ENCODE results near the gene SASH3. TPM values are rescaled to one million over a fixed set of nuclear protein-coding genes. Genes with fewer than 3 reads are reported as not detected.

SASH3 gene
- total and polyA plus RNA-seq, 4 donors, result 12.0 to 90.1 (median 32.6) TPM

DNA sequence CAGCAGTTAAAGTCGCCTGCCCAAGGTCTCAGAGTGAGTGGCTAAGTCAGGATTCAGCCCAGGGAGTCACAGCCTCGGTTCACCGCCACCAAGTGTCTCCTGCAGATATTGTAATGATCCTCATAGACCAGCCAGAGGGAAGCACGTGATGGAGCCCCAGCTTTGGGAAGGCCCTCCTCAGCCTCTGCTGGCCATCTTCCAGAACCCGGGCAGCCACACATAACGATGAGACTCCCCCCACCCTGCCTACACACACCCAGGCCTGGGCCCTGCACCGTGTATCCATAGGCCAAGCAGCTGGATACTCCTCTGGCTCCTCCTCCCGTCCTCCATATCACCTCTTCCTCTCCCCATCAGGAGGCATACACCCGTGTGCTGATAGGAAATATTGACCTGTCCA, 19.6 kb upstream of the SASH3 start:
- H3K27me3 ChIP-seq (ENCODE audit: control insufficient read depth in 3 of 3, insufficient read depth in 3 of 3, low read length in 2 of 3), result no peaks in the 10 kb centered on the region
- H3K36me3 ChIP-seq (ENCODE audit: control insufficient read depth in 4 of 4, insufficient read depth in 4 of 4, low read length in 4 of 4), result no peaks in the 10 kb centered on the region
- no peak overlapping the region for H3K9ac ChIP-seq (ENCODE audit: insufficient read depth in 1 of 2, low read length in 2 of 2)
- WGBS, 2 donors, result 52 to 59% methylated on average over 5 to 9 of the region's 9 CpGs
- H3K4me3 ChIP-seq, result no peak overlapping the region
- ATAC-seq (ENCODE audit: insufficient read depth, low FRiP score), result no peak
- DNase-seq, result no peak
- no peaks in the 10 kb centered on the region for H3K9me3 ChIP-seq (ENCODE audit: control insufficient read depth in 4 of 4, insufficient read depth in 3 of 4, low read length in 3 of 4)
- TF ChIP-seq, protein P1, sequence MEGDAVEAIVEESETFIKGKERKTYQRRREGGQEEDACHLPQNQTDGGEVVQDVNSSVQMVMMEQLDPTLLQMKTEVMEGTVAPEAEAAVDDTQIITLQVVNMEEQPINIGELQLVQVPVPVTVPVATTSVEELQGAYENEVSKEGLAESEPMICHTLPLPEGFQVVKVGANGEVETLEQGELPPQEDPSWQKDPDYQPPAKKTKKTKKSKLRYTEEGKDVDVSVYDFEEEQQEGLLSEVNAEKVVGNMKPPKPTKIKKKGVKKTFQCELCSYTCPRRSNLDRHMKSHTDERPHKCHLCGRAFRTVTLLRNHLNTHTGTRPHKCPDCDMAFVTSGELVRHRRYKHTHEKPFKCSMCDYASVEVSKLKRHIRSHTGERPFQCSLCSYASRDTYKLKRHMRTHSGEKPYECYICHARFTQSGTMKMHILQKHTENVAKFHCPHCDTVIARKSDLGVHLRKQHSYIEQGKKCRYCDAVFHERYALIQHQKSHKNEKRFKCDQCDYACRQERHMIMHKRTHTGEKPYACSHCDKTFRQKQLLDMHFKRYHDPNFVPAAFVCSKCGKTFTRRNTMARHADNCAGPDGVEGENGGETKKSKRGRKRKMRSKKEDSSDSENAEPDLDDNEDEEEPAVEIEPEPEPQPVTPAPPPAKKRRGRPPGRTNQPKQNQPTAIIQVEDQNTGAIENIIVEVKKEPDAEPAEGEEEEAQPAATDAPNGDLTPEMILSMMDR (IDR thresholded peaks at IDR 0.05; ENCODE audit: control extremely low read depth, extremely low read depth), result no peak
- H3K4me1 ChIP-seq (ENCODE audit: control insufficient read depth in 5 of 5, insufficient read depth in 5 of 5, low read length in 5 of 5), result peaks cover 0 to 2% (median 0%) of the 10 kb centered on the region in 5 donors
- peak overlapping the region in 1 of 2 donors; percentile 39 for H3K27ac ChIP-seq (ENCODE audit: low read depth in 1 of 2, low read length in 1 of 2)

DNA sequence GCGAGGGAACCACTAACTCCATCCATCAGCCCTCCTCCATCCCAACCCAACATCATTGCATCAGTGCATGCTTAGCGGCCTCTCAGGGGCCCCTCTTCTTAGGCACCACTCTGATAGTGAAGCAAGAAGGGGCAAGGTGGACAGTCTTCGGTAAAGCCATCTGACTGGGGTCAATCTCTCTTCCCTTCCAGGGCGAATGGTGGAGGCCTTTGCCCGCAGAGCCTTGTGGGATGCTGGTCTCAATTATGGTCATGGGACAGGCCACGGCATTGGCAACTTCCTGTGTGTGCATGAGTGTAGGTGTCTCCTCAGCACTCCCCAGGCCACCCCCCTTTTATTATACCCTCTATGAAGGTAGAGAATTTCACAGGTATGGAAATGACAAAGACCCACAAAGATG, 18.8 kb upstream of the SASH3 start:
- H3K4me1 ChIP-seq (ENCODE audit: control insufficient read depth in 5 of 5, insufficient read depth in 5 of 5, low read length in 5 of 5), result no peaks in the 10 kb centered on the region
- TF ChIP-seq, protein P1 (IDR thresholded peaks at IDR 0.05; ENCODE audit: control extremely low read depth, extremely low read depth), result no peak

DNA sequence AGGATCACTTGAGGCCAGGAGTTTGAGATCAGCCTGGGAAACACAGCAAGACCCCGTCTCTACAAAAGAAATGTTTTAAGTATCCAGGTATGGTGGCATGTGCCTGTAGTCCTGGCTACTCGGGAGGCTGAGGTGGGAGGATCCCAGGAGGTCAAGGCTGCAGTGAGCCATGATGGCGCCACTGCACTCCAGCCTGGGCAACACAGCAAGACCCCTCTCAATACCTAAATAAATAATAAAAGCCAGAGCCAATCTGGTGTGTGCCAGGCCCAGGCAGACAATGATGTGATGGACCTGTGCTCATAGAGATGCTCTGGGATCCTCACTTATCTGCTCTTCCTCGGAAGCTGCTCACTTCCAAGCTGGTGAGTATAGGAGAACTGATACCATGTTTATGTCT, 18.2 kb upstream of the SASH3 start:
- H3K4me3 ChIP-seq, result no peak overlapping the region
- TF ChIP-seq, protein P1 (IDR thresholded peaks at IDR 0.05; ENCODE audit: control extremely low read depth, extremely low read depth), result no peak
- H3K9me3 ChIP-seq (ENCODE audit: control insufficient read depth in 4 of 4, insufficient read depth in 3 of 4, low read length in 3 of 4), result no peaks in the 10 kb centered on the region
- no peak for ATAC-seq (ENCODE audit: insufficient read depth, low FRiP score)
- no peaks in the 10 kb centered on the region for H3K4me1 ChIP-seq (ENCODE audit: control insufficient read depth in 5 of 5, insufficient read depth in 5 of 5, low read length in 5 of 5)
- H3K27ac ChIP-seq (ENCODE audit: low read depth in 1 of 2, low read length in 1 of 2), result no peak overlapping the region
- no peak overlapping the region for H3K9ac ChIP-seq (ENCODE audit: insufficient read depth in 1 of 2, low read length in 2 of 2)
- H3K27me3 ChIP-seq (ENCODE audit: control insufficient read depth in 3 of 3, insufficient read depth in 3 of 3, low read length in 2 of 3), result no peaks in the 10 kb centered on the region
- 83 to 100% methylated on average over 4 of the region's 4 CpGs for WGBS, 2 donors
- no peaks in the 10 kb centered on the region for H3K36me3 ChIP-seq (ENCODE audit: control insufficient read depth in 4 of 4, insufficient read depth in 4 of 4, low read length in 4 of 4)
- no peak for DNase-seq

More for the DNA sequence above, 18.8 kb upstream of the SASH3 start:
- Histone ChIP-seq H3K27me3 (ENCODE audit: control insufficient read depth in 3 of 3, insufficient read depth in 3 of 3, low read length in 2 of 3) (no peaks in the 10 kb centered on the region), H3K27ac (ENCODE audit: low read depth in 1 of 2, low read length in 1 of 2) (no peak overlapping the region), H3K4me3 (no peak overlapping the region), H3K9me3 (ENCODE audit: control insufficient read depth in 4 of 4, insufficient read depth in 3 of 4, low read length in 3 of 4) (no peaks in the 10 kb centered on the region), H3K9ac (ENCODE audit: insufficient read depth in 1 of 2, low read length in 2 of 2) (no peak overlapping the region), H3K36me3 (ENCODE audit: control insufficient read depth in 4 of 4, insufficient read depth in 4 of 4, low read length in 4 of 4) (no peaks in the 10 kb centered on the region)
- ATAC-seq (ENCODE audit: insufficient read depth, low FRiP score) (no peak), DNase-seq (no peak)
- 82 to 86% methylated on average over 4 to 6 of the region's 6 CpGs for WGBS, 2 donors

DNA sequence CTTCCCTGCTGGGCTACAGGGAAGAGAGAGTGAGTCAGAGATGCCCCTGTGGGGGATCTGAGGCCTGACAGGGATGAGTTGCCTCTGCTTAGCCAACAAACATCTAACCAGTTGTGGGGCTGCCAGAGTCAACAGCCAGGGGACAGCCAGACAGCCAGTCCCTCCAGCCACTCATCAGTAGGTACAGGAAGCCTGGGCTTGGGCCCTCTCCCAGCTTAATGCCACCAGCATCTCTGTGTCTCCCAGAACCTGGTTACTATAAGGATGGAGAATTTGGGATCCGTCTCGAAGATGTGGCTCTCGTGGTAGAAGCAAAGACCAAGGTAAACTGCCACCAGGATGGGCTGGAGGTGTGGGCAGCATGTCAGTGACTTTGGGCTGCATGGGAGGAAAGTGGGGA, 17.3 kb upstream of the SASH3 start:
- Histone ChIP-seq H3K36me3 (ENCODE audit: control insufficient read depth in 4 of 4, insufficient read depth in 4 of 4, low read length in 4 of 4) (no peaks in the 10 kb centered on the region), H3K4me3 (no peak overlapping the region), H3K27me3 (ENCODE audit: control insufficient read depth in 3 of 3, insufficient read depth in 3 of 3, low read length in 2 of 3) (no peaks in the 10 kb centered on the region), H3K9me3 (ENCODE audit: control insufficient read depth in 4 of 4, insufficient read depth in 3 of 4, low read length in 3 of 4) (no peaks in the 10 kb centered on the region), H3K27ac (ENCODE audit: low read depth in 1 of 2, low read length in 1 of 2) (no peak overlapping the region), H3K4me1 (ENCODE audit: control insufficient read depth in 5 of 5, insufficient read depth in 5 of 5, low read length in 5 of 5) (no peaks in the 10 kb centered on the region), H3K9ac (ENCODE audit: insufficient read depth in 1 of 2, low read length in 2 of 2) (no peak overlapping the region)
- DNase-seq (no peak), ATAC-seq (ENCODE audit: insufficient read depth, low FRiP score) (no peak)
- WGBS, 2 donors, result 90 to 97% methylated on average over 3 of the region's 3 CpGs
- TF ChIP-seq, protein P1 (IDR thresholded peaks at IDR 0.05; ENCODE audit: control extremely low read depth, extremely low read depth), result no peak
